ENCODE results near the gene TNP1.

TNP1 gene, protein sequence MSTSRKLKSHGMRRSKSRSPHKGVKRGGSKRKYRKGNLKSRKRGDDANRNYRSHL

DNA sequence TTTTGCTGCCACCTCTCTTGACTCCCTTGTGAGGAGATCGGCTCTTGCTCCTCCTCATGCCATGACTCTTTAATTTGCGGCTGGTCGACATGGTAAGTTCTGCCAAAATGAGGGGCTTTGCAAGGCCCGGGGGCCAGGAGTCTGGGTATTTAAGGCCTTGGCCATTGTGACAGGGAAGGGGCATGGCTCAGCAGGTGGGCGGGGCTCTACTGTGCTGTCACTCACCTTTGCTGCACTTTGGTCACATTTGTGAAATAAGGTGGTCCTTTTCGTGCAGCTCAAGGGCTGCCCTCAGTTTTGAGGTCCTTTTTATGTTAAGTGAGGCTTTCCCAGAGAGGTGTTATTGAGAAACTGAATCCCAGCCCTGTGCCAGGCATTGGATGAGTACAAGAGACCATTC lies at the start of gene TNP1:
Gene TNP1 (minus strand): TSS at position 121 of the 400 bp plus-strand sequence. CDS start 30 bp downstream, at position 91.
- DNase-seq: no peak

GRCh38 chr2:216908300-216908699 lies 48.4 kb upstream of the TNP1 start:
- no peak for DNase-seq

GRCh38 chr2:216905649-216906329 lies 45.9 kb upstream of the TNP1 start:
- no peak for DNase-seq

DNA sequence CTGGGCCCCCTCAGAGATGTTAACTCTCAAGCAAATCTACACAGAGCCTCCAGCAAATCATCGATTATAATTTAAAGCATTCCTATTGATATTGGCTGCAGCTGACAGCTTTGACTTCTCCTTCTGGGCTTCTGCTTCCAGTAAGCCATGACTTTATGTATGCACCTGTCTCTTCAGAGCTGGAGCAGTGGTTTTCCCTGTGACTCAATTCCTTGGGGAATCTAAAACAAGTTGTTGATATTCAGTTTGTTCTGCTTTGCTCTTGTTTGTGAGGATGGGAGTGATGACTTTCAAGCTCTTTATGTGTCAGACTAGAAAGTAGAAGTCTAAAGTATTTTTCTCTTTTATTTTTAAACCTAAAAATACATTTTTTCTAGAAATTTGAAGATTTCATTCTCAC lies 45.1 kb upstream of the TNP1 start:
- DNase-seq: no peak

GRCh38 chr2:216904554-216904953 lies 44.7 kb upstream of the TNP1 start:
- no peak for DNase-seq

DNA sequence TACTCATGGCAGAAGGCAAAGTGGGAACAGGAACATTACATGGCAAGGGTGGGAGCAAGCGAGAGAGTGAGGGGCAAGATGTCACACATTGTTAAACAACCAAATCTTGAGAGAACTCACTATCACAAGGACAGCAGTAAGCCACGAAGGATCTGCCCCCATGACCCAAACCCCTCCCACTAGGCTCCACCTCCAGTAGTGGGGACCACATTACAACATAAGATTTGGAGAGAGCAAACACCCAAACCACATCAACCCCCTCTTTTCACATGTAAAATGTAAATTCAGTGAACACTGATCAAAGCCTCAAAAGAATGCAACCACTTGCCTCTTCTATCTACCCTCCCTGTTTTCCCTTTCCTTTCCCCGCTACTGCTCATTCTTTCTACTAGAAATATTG lies 43.6 kb upstream of the TNP1 start:
- no peak for DNase-seq

DNA sequence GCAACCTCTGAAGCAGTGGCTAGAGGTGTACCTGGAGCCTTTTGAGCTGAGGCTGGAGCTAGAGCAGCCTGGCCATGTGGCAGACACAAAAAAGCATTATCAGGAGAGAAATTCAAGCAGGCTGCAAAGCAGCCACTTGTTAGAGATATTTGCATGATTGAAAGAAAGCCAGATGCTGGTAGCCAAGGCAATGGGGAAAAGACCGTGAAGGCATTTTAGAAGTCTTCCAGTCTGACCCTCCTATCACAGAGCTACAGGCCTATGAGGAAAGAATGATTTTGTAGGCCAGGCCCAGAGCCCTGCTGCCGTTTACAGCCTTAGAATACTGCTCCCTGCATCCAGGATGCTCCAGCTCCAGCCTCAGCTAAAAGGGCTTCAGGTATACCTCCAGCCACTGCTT lies 41.4 kb upstream of the TNP1 start:
- DNase-seq: no peak

DNA sequence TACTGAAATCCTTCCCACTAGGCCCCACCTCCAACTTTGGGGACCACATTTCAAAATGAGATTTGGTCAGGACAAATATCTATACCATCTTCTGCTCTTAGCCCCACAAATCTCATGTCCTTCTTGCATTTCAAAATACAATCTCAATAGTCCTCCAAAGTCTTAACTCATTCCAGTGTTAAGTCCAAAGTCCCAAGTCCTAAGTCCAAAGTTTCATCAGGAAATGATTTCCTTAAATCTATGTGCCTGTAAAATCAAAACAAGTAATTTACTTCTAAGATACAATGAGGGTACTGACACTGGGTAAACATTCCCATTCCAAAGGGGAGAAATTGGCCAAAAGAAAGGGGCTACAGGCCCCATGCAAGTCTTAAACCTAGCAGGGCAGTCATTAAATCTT lies 40.5 kb upstream of the TNP1 start:
- no peak for DNase-seq

DNA sequence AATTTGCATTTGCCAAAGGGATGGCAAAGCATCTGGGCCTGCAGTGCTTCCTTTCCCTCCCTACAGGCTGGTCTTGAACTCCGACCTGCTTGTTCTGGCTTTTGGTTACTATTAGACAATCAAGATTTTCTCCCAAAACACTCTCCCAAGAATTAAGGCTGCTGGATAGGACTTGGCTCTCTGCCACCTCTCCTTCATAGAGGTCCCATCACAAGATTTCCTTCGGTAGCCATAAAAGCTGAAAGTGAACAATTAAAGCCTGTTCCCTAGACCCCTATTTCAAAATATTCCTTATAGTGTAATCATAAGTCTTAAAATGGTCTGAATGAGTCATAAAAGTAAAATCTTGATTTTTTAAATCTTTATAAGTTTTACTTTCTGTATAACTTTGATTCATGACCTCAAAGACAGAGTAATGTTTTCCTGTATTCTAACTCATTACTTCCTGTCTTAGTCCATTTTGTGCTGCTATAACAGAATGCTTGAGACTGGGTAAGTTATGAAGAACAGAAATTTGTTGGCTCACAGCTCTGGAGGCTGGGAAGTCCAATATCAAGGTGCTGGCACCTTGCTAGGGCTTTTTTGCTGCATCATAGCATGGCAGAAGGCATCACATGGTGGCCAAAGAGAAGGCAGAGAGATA lies 37.8 kb upstream of the TNP1 start:
- DNase-seq: no peak

- no peak for DNase-seq
Observed at GRCh38 chr2:216890138-216890537, 30.3 kb upstream of the TNP1 start.

- no peak for DNase-seq
Observed at GRCh38 chr2:216888887-216889622, 29.2 kb upstream of the TNP1 start.

- DNase-seq: no peak
Observed at GRCh38 chr2:216888081-216888480, 28.2 kb upstream of the TNP1 start.

DNA sequence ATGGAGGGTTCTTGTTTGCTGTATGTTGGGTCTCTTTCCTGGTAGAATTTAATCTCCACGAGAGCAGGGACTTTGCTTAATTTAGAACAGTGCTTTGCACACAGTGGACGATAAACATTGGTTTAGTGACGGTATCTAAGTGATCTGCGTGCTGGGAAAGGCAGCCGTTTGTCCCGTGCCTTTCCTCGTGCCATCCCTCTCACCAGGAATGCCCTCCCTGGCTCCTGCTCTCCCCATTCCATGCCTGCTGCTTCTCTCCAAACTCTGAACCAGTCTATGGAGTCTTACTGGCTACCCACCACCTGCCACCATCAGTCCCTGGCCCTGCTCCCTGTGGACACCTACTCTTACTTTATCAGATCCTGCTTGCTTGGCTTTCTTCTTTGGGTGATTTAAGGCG lies 27.3 kb upstream of the TNP1 start:
- no peak for DNase-seq

GRCh38 chr2:216885117-216885553 lies 25.3 kb upstream of the TNP1 start:
- no peak for DNase-seq

- DNase-seq: no peak
Observed at GRCh38 chr2:216884347-216884746, 24.5 kb upstream of the TNP1 start.

- DNase-seq: no peak
Observed at GRCh38 chr2:216882876-216883275, 23.0 kb upstream of the TNP1 start.

GRCh38 chr2:216881411-216881810 lies 21.5 kb upstream of the TNP1 start:
- no peak for DNase-seq

- DNase-seq: no peak
Observed at GRCh38 chr2:216880509-216881184, 20.8 kb upstream of the TNP1 start.

DNA sequence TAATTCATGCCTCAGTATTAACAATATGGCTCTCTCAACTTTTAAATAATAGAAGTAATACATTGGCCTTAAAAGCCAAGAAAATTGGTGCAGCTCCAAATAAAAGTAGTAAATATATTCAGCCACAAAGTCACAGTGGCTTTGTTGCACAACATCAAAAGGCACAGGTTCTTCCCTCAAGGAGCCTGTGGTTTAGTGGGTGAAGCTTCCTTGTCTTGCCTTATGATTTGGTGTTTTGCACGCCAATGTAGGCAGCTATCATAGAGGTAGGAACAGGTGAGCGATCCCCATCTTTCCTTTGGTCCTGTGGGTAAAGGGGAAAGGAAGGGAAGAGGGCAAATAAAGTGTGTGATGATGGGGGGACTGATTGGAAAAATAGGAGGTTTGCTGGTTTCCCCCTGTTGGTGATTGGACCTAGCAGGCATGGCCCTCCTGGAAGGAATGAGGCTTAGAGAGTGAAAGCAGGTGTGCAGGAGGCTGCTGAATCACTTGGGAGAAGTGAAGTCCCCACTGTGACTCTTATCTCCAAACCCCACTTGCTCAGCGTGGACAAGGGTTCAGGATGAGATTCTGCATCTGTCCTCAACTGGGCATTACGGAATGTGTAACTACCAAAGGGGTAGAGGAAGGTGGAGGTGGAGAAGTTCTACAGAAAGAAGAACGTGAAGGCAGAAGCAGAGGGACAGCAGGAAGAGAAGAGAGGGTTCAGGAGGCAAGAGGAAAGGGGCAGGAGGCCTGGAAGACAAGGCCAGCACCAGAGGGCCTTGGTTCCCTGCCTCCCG lies 20.1 kb upstream of the TNP1 start:
- DNase-seq: no peak

- DNase-seq: no peak
Observed at GRCh38 chr2:216878072-216878471, 18.2 kb upstream of the TNP1 start.

DNA sequence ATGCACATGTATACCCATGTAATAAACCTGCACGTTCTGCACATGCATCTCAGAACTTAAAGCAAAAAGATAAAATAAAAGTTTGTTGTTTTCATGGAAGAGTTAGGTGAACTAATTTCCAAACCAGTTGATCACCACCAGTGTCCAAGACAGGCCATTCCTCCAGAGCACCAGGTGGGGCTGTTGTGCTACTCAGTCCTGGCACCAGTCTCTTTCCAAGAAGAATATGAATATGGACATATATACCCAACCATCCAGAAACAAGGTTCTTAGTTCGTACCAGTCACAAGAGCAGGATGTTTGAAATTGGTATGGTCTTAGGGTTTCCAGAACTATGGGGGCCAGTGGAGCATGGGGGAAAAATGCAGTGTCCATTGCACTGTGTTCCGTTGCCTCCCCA lies 17.2 kb upstream of the TNP1 start:
- DNase-seq: no peak

DNA sequence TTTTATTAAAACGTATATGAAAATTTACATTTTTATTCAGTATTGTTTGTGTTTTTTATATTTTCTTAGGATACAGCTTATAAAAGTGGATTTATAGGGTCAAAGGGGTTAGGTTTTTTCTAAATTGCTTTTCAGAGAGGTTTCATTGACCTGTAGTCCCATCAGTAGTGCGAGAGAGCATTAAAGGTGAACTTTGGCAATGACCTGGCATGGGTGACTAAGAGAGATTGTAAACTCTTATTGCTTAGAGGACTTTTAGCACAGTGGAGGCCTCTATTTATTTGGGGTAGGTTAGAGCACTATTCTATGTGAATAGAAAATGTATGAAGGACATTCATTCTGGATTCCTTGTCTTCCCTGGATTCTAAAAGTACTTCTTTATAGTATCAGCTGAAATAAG lies 16.0 kb upstream of the TNP1 start:
- DNase-seq: no peak

DNA sequence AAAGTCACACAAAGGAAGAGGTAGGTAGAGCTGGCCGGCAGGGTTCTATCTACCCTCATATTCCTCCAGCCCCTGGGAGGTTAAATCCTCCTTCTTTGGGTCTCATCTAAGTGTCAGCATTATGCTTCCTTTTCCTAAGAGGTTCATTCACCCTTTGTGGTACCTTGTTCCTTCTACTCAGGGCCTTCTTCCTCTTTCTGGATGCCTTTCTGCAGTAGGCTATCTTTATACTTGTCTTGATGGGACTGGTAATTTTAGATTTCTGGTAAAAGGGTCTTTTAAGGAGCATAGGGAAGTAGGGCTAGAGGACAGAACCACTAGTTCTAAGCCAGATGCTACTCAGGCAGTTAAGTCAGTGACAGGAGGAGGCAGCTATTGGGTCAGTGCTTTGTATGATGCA lies 13.7 kb upstream of the TNP1 start:
- no peak for DNase-seq
